ENCODE data around the gene C5.

C5 gene

GRCh38 chr9:120923620-120924328 is 126.3 kb downstream of the C5 start:
- no peak for DNase-seq

DNA sequence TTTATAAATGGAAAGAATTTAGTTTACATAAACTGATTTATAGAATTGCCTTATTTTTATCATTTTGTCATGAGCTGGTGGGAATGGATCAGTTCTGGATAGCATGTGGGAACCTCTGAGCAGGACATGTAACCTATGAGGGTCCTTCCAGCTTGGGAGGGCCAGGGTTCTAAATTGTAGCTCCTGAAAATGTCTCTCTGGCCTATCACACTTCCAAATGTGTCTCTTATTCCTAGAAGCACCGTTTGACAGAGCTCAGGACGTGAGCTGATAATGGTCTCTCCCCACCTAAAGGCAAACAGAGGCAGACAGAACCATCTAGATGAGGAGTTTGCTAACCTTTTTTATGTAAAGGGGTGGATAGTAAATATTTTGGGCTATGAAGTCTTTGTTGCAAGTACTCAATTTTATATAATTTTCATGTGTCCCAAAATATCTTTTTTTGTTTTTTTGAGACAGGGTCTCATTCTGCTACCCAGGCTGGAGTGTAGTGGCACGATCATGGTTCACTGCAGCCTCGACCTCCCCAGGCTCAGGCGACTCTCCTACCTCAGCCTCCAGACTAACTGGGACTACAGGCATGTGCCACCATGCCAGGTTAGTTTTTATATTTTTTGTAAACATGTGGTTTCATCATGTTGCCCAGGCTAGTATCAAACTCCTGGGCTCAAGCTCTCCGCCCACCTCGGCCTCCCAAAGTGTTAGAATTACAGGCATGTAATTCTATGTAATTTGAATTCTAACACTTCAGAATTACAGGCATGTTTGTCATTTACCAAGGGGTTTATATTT is 127.5 kb downstream of the C5 start:
- DNase-seq, result no peak

DNA sequence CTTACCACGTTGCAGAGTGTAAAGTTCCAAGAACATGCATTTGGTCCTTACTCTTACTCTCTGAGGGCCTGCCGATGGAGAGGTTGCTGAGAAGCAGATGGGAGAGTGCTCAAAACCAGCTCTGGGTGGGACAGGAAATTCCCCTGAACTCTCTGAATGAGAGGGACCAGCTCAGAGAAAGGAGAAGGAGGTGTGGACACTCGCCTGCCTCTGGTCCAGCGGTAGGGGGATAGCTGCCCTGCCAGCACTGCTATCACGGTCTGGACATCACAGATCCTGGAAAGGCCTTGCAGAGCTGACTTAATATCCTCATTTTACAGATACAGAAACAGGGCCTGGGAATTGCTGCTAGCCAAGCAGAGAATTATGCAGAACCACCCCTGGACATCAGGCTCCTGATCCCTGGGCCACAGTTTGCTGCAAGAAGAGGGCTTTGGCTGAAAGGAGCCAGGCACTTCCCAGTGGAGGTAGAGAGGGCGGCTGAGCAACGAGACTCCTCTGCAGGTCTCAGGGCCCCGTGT is 128.4 kb downstream of the C5 start:
- DNase-seq, result no peak

DNA sequence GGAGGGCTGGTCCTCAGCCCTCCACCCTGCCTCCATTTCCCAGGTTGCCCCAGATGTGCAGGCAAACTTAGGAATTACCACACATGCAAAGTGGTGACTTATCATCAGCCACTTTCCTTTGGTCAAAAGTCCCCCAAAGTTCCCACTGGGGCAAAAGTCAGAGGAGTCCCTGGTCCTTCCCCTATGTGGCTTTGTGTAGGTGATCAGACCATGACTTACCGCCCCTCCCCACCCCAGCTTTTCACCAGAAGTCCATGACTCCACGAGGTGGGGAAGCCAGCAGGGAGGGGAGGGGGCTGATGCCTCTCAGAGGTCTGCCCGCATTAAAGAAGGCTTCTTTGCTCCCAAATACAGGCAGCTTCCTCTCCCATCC is 129.3 kb downstream of the C5 start:
- no peak for DNase-seq

DNA sequence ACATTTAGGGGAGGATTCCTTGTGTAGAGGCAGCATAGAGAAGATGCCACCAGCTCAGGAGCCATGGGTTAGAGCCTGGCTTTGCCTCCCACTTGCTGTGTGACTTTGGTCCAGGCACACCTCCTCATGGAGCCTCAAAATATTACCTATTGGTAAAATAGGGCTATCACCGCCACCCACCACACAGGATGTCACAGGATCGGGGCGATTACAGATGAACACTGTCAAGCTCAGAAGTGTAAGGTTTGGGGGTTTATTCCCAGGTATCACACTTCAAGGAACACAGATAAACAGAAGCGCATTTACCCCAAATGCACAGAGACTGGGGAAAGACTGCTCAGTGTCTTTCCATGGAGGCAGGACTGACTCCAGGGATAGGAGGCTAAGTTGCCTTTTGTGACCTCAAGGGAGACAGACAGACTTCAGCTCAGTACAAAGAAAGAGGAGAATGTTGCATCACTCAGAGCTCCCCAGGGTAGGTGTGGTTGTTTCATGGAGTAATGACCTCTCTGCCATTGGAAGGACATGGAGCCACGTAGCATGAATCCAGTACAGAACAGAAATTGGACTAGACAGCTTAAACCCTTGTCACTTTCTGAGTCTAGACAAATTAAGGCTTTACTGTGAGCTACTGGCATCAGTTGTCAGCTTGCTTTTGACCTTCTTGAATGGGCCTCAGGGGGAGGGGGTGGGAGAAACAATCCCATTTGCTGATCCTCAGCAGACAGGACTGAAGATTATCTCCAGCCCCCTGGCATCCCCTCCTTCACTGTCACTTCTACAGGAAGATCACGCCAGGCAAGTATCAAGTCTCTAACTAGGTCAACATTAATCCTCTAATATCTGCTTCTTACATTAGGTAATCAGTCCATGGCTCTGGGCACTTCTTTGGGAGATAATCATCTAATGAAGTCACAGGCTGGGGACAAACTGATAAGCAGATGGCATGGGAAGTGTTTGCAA is 130.0 kb downstream of the C5 start:
- DNase-seq, result no peak

GRCh38 chr9:120918931-120919842 is 130.9 kb downstream of the C5 start:
- DNase-seq, result no peak

GRCh38 chr9:120917929-120918762 is 131.9 kb downstream of the C5 start:
- no peak for DNase-seq

DNA sequence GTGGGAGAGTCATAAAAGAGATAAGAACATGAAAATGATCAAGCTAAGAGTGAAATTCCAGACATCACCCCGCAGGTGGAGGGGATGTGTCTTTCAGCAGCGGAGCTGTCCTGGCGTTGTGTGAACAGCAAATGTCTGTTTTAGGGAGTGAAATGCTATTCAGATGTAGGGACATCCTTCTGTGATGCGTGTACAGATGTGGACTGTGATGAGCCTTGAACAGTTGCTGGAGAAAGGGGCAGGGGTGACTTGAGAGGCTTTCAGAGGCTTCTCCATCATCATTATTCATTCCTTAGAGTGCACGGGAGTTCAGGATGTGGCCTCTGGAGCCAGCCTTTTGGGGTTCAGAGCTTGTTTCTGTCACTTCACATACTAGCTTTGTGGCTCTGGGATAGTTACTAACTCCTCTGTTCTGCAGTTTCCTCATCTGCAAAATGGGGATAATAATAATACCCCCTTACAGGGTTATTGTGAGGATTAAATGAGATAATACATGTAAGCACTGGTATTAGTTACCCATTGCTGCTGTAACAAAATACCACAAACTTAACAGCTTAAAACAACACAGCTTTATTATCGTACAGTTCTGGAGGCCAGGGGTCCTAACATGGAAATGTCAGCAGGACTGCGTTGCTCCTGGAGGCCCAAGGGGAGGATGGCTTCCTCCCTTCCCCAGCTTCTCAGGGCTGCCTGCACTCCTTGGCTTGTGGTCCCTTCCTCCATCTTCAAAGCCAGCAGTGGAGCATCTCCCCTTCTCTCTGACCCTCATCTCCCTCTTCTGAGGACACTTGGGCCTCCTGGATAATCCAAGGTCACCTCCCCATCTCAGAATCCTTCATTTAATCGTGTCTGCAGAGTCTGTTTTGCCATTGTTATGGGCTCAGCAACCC is 132.8 kb downstream of the C5 start:
- DNase-seq, result no peak

DNA sequence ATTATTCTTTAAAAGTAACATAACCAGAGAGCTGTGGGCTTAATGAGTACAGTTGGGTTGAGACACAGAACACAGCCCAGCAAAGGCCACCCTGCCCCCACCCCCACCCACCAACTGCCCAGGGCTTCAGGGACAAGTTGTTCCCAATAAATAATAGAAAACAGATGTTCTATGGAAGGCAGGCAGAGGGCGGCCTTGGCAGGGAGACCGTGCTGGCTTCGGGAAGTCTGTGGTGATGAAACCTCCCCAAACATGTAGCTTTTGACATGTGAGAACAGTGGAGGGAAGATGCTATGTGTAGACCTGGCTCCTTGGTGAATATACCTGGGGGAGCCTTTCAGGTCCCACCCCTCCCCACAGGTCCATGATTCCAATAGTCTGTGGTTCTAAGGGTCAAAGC is 133.5 kb downstream of the C5 start:
- DNase-seq, result no peak

DNA sequence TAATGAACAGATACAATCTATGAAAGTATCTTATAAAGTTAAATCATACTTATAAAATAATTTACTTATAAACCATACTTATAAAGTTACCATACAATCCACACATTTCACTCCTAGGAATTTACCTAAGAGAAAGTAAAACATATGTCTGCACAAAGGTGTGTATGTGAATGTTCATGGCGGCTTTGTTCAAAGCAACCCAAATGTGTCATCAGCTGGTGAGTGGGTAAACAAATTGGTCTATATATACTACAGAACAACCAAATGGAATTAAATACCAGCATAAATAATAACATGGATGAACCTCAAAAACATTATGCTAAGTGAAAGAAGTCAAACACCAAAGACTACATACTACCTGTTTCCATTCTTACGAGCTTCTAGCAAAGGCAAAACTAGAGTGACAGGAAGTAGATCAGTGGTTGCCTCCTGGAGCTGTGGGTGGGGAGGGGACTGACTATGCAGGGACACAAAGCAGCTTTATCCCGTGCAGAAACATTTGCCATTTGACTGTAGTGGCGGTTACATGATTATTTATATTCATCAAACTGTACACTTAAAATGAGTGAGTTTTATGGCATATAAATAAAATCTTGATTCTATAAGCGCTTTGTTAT is 134.1 kb downstream of the C5 start:
- no peak for DNase-seq

- DNase-seq, result no peak
Observed at GRCh38 chr9:120914953-120915352, 135.1 kb downstream of the C5 start.

DNA sequence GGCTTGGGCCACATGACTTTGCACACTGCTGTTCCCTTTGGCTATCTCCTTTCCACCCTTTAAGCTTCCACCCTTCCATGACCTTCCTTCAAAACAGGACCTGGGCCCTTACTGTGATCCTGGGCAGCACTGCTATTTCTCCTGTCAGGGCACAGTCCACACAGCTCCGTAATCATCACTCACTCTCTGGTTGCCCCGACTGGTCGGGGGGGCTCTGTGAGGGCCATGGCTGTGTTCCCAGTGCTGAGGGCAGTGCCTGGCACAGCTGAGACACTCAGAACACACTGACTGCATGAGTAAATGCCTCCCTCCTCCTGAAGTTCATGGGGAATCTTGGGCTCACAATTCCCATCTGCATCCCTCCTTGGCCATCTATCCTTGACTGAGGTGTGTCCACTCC is 135.7 kb downstream of the C5 start:
- no peak for DNase-seq

DNA sequence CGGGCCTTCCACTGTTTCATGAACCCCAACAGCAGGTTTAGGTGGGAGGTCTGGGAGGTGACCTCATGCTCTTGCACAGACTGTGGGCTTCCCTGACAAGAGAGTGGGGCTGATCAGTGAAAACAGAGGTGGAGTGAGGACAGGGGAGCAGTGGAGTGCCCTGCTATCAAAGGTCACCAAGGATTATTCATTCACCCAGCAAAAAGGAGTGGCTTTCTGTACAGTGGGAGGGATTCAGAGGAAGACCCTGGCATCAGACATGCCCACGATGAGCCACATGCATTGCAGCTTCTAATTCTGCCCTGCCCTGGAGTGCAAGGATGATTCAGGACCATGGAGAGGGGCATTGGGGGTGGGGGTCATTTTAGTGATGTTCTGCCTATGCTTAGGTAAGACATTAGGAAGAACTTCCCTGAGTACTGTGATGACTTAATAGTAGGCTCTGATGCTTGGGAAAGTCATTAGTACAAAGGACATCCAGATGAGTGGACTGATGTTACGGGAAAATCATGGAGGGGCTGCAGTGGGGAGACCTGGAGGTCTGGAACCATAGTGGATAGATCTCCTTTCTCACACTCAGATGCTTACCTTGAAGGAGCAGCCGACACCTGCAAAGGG is 136.3 kb downstream of the C5 start:
- no peak for DNase-seq

DNA sequence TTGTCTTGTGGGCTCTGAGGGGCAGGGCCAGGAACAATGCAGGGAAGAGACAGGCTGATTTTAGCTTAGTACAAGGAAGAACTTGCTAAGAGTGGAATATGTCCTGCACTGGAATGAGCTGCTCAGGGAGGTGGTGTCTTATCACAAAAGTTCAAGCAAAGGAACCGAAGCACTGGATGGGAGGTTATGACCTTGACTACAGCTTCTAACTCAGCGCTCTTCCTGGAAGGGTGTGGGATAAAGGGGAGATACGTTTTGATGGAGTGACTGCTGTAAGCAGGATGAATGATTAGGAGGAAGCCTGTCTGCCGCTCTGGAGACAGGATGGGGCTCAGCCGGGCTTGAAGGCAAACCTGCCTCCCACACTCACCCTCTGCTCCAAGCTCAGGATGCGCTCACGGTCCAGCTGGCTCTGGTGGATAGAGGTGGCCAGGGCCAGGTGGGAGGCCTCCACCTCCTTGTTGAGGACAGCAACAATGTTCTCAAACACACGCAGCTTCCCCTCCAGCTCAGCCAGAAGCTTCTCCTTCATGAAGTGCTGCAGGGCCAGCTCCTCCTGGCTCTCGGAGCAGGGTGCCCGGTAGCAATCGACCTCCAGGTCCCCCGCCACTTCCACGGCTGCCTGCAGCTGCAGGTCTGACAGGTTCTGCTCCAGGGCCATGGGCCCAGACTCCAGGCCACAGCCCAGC is 137.0 kb downstream of the C5 start:
- DNase-seq, result no peak

GRCh38 chr9:120911295-120911837 is 138.7 kb downstream of the C5 start:
- DNase-seq, result no peak

DNA sequence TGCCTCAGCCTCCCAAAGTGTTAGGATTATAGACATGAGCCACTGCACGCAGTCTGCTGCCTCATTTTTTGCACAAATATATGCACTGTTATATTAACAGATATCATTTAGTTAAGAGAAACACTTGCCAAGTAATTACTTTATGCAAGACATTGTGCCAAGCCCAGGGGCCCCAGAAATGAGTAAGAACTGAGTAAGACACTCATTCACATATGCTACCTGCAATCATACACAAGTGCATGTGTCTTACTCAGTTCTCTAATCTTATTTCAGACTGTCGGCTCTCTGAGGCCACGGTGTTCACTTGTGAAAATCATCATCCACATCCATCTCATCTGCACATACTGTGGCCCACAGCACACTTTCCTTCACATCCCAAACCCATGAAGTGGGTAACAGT is 139.4 kb downstream of the C5 start:
- no peak for DNase-seq

DNA sequence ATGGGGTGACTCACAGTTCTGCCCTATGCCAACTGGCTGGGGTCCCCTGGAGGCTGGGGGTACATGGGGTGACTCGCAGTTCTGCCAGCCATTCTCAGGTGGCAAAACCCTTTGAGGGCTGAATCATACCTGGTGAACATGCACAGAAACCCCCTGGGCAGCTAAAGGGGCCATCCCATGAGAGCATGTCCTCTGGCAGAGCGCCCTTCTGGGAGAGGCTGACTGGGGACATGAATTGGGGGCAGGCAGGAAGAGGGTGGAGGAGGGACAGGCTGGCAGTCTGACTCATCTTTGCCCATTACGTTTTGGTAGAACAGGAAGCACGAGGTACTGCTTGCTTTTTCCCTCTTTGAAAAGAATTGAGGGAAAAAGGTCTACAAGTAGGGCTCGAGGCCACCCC is 140.2 kb downstream of the C5 start:
- peak; percentile 61 to 72 for DNase-seq

Measured in activated CD4-positive, alpha-beta T cell treated with anti-CD3 and anti-CD28 coated beads, Interleukin-2, amount 50 U/mL, for 4 hours (primary cell).